Right lobe of liver (tissue), 6 donors: Measurements from ENCODE around the gene CPHXL. TPM values are rescaled to one million over a fixed set of nuclear protein-coding genes. Genes with fewer than 3 reads are reported as not detected.

Experiments used
- ATAC-seq, 4 donors: fragments of 200-7000 bp; cut with Tn5 transposase; one replicate each; pipeline ENCODE4 v1.9.1; 2020; ENCODE audit warnings: mild to moderate bottlenecking in 4 of 4, moderate library complexity in 4 of 4
- DNase-seq, 3 donors: peaks; one replicate each; pipeline ENCODE4 v3.0.0-alpha.2; 2020
- H3K27ac ChIP-seq, 3 donors: fragments of 200-600 bp; one replicate each; pipeline ENCODE4 v1.8.0; 2022
- H3K27me3 ChIP-seq, 2 donors: fragments of 200-600 bp; one replicate each; pipeline ENCODE4 v1.8.0; 2022
- H3K36me3 ChIP-seq, 4 donors: fragments of 200-600 bp; sonication (generic) in 1 of 4; one replicate each; pipeline versions ENCODE4 v1.5.1 to v1.8.0; 2017 to 2022; ENCODE audit warnings: control low read depth in 1 of 4
- H3K4me1 ChIP-seq, 4 donors: fragments of 200-600 bp; sonication (generic) in 1 of 4; one replicate each; pipeline versions ENCODE4 v1.5.1 to v1.8.0; 2017 to 2022; ENCODE audit warnings: control low read depth in 1 of 4
- H3K4me3 ChIP-seq, 3 donors: fragments of 200-600 bp; one replicate each; pipeline ENCODE4 v1.8.0; 2022
- H3K9me3 ChIP-seq, 4 donors: fragments of 200-600 bp; sonication (generic) in 1 of 4; one replicate each; pipeline versions ENCODE4 v1.5.1 to v1.8.0; 2017 to 2022; ENCODE audit warnings: control low read depth in 1 of 4
- CTCF ChIP-seq, 4 donors: fragments of 200-600 bp in 3 of 4; fragments of 450-650 bp in 1 of 4; IDR thresholded peaks; one replicate each; pipeline versions ENCODE4 v1.5.1 to v1.8.0; 2016 to 2022; ENCODE audit warnings: antibody characterized with exemption in 4 of 4, mild to moderate bottlenecking in 2 of 4
- POLR2A ChIP-seq: fragments of 450-650 bp; IDR thresholded peaks from one replicate; pipeline ENCODE4 v1.6.1; 2017; ENCODE audit warnings: antibody characterized with exemption, mild to moderate bottlenecking
- WGBS: methylation state at CpG from one replicate; pipeline ENCODE4 v1.1.6; 2018; ENCODE audit warnings: low coverage, low lambda C conversion rate; ENCODE audit not compliant: insufficient coverage; ENCODE audit errors: missing lambda C conversion rate; 5-methylcytosine and 5-hydroxymethylcytosine counted together
- intact Hi-C, 2 donors: fragments of 100-400 bp; cut with DNase I; formaldehyde crosslinking; loops; one replicate each; pipeline versions ENCODE4 v1.11.2 to v1.14.1; 2022
- total RNA-seq, 6 experiments: library from RNA; depleted of rRNA in 2 of 6; stranded (reverse); fragments of >200 nt in 2 of 6; fragmentation: NEBNext Ultra II Directional in 3 of 6; extraction: Animal tissue kit (Norgen Biotek cat#: 25700) in 3 of 6; gene quantifications; one replicate each; pipeline versions ENCODE4 v1.1.0 to v1.2.4, GENCODE V29; 2016 to 2023
- donor health status: DM: no; HTN: yes; CAD: no.
- donor health status: DM: no; HTN: no; CAD: no.
- donor health status: DM: no; HTN: no; CAD: no.
- donor health status: DM: no; HTN: yes; CAD: no.
- donor health status: DM: no; HTN: yes; CAD: no.

The CPHXL gene
- total RNA-seq, 6 experiments from 2014 or later, result not detected

- no peak for ATAC-seq
- 68% methylated on average over 5 of the region's 5 CpGs for WGBS
Observed at GRCh38 chr16:75701361-75701760, 24.9 kb downstream of the CPHXL start, which contains the start of gene DUXB. Gene DUXB (minus strand): TSS chr16:75701461. CDS start chr16:75701418, 43 bp downstream.

GRCh38 chr16:75697571-75697970, 28.7 kb downstream of the CPHXL start:
- H3K9me3 ChIP-seq, result no peaks in the 10 kb centered on the region
- intact Hi-C loops, result no loop called here
- no peaks in the 10 kb centered on the region for H3K27me3 ChIP-seq
- ATAC-seq, result no peak
- H3K4me3 ChIP-seq, result no peak overlapping the region
- 80% methylated on average over 4 of the region's 5 CpGs for WGBS
- H3K36me3 ChIP-seq, result no peaks in the 10 kb centered on the region
- TF ChIP-seq CTCF (IDR thresholded peaks at IDR 0.05), result no peak
- no peak for TF ChIP-seq POLR2A
- H3K27ac ChIP-seq, result no peak overlapping the region
- DNase-seq, result no peak
- H3K4me1 ChIP-seq, result no peaks in the 10 kb centered on the region

More at GRCh38 chr16:75701361-75701760, 24.9 kb downstream of the CPHXL start, which contains the start of gene DUXB:
- TF ChIP-seq POLR2A (no peak), CTCF (IDR thresholded peaks at IDR 0.05) (no peak)
- no peak within 1 kb of the TSS for H3K4me3 ChIP-seq
- H3K27ac ChIP-seq, result no peak within 1 kb of the TSS
- H3K36me3 ChIP-seq, result no peaks in the 10 kb centered on the region
- intact Hi-C loops, result no loop called here
- H3K27me3 ChIP-seq, result no peaks in the 10 kb centered on the region
- no peak for DNase-seq
- no peaks in the 10 kb centered on the region for H3K4me1 ChIP-seq
- no peaks in the 10 kb centered on the region for H3K9me3 ChIP-seq

DNA sequence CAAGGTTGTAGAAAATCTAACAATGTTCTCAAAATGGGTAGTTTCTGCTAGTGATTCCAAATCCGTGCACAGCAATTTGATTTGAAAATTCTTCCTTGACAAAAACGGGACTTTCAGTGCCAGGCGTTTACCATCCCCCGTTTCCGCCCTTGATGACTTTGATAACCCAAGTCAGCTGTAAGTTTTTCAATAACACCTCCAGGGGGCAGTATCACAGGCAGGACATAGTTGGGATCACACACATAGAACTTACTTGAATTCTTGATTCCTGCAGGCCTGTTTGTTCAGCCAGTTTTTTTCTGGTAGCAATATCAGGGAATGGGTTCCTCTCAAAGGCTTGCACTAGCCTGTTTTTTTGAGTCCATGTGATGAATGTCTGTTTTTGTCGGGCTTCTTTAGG, 30.6 kb downstream of the CPHXL start:
- Histone ChIP-seq H3K36me3 (no peaks in the 10 kb centered on the region), H3K4me1 (no peaks in the 10 kb centered on the region), H3K27me3 (no peaks in the 10 kb centered on the region), H3K9me3 (no peaks in the 10 kb centered on the region), H3K4me3 (no peak overlapping the region), H3K27ac (no peak overlapping the region)
- 85% methylated on average over 6 of the region's 6 CpGs for WGBS
- DNase-seq (no peak), ATAC-seq (no peak)
- TF ChIP-seq CTCF (IDR thresholded peaks at IDR 0.05) (no peak), POLR2A (no peak)
- intact Hi-C loops, result no loop called here

DNA sequence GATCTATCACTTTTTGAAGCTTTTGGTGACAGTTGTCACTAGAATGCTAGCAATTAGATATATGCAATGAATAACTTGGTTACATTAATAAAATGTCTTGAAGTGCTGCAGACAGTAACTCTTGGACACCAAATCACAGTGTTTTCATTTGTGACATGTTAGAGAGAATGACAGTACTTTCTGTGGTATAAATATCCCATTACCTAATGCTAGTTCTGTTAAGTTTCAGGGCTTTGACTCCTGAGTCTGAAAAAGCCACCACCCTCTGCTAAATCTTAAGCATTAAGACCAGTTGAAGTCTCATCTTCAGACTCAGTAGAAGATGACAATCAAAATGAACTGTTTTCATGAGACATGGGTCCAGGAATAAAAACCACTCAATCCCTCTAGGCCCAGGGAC, 38.9 kb downstream of the CPHXL start:
- intact Hi-C loops, result no loop called here
- TF ChIP-seq POLR2A (no peak), CTCF (IDR thresholded peaks at IDR 0.05) (no peak)

DNA sequence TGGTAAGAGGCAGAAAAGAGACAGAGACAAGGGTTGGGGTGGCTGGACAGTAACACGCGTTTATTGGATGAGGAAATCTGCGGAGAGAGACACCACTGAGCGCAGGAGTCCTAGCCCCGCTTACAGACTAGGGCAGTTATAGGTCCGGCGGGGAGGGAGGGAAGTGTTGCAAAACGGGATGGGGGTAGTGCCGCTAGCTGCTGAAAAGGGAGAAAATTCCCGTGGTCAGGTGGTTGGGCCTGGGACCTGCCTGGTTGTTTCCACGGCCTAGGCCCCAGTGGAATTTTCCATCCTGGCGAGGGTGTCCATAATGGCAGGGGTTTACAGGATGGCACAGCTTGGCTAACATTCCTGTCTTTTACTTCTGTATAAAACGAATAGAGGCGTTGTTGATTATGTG, 44.0 kb downstream of the CPHXL start:
- WGBS, result 95% methylated on average over 7 of the region's 14 CpGs
- Histone ChIP-seq H3K27ac (no peak overlapping the region), H3K36me3 (no peaks in the 10 kb centered on the region), H3K27me3 (no peaks in the 10 kb centered on the region), H3K9me3 (no peaks in the 10 kb centered on the region), H3K4me1 (no peaks in the 10 kb centered on the region), H3K4me3 (no peak overlapping the region)
- TF ChIP-seq POLR2A (no peak), CTCF (IDR thresholded peaks at IDR 0.05) (no peak)
- ATAC-seq, result no peak
- no peak for DNase-seq
- intact Hi-C loops, result no loop called here

More for the DNA sequence above, 38.9 kb downstream of the CPHXL start:
- H3K36me3 ChIP-seq, result no peaks in the 10 kb centered on the region
- no peak overlapping the region for H3K27ac ChIP-seq
- ATAC-seq (no peak), DNase-seq (no peak)
- H3K27me3 ChIP-seq, result no peaks in the 10 kb centered on the region
- H3K9me3 ChIP-seq, result no peaks in the 10 kb centered on the region
- no peaks in the 10 kb centered on the region for H3K4me1 ChIP-seq
- no peak overlapping the region for H3K4me3 ChIP-seq
